KOPT-K1 (cell line): ENCODE results near the gene UHRF2.
"Not testable (repeated sequence)": the region's sequence is repeated elsewhere in the genome, so short reads cannot be mapped to it uniquely, and the experiment has no call there.

Experiments used
- H3K27ac ChIP-seq: fragments of 200-600 bp; sonication (generic); 2 replicates; pipeline ENCODE4 v1.5.1; 2016; ENCODE audit warnings: antibody characterized with exemption, mild to moderate bottlenecking, low read depth, low read length; ENCODE audit not compliant: poor library complexity, severe bottlenecking
- H3K36me3 ChIP-seq: fragments of 200-600 bp; sonication (generic); 2 replicates; pipeline ENCODE4 v1.5.1; 2017; ENCODE audit warnings: antibody characterized with exemption, mild to moderate bottlenecking, low read length, moderate library complexity; ENCODE audit not compliant: insufficient read depth
- H3K9me3 ChIP-seq: fragments of 200-600 bp; sonication (generic); 2 replicates; pipeline ENCODE4 v1.5.1; 2017; ENCODE audit warnings: antibody characterized with exemption, low read length, mild to moderate bottlenecking; ENCODE audit not compliant: insufficient read depth, poor library complexity, severe bottlenecking

The UHRF2 gene

DNA sequence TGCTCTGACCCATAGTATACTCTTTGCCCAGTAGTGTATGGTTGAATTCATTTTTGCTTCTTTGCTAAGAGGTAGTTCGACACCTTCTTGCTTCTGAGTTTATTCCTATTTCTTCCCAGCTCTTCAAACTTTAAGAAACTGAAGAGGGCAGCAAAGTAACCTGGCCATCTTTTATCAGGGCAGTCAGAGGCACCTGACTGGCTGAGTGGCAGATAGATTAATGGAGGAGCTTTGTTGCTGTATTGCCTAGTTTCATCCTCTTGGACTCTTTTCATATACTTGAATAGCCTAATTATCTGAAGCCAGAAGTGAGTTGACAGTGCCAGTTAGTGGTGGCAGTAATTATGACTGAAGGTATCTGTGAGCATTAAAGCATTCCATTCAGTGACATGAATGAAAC, 82.5 kb downstream of the UHRF2 start:
- Histone ChIP-seq H3K9me3 (no peaks in the 10 kb centered on the region), H3K27ac (no peak overlapping the region), H3K36me3 (peaks cover 97% of the 10 kb centered on the region)

DNA sequence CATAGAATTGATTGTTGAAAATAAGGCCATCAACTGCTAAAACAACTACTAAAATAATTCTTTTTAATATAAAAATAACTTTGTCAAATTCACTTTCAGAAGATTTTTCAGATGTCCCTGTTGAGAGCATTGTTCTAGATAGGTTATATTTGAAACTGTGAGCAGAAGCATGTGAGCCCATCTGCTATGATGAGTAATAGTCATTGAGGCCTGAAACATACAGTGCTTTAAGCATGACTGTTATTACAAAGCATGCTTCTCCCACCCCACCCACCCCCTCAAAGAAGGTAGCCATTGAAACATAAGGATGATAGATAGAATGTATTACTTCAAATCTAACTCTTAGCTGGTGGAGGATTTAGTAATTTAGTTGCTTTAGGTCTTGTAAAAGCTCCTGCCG, 86.0 kb downstream of the UHRF2 start:
- Histone ChIP-seq H3K36me3 (peaks cover 97% of the 10 kb centered on the region), H3K9me3 (no peaks in the 10 kb centered on the region), H3K27ac (no peak overlapping the region)

DNA sequence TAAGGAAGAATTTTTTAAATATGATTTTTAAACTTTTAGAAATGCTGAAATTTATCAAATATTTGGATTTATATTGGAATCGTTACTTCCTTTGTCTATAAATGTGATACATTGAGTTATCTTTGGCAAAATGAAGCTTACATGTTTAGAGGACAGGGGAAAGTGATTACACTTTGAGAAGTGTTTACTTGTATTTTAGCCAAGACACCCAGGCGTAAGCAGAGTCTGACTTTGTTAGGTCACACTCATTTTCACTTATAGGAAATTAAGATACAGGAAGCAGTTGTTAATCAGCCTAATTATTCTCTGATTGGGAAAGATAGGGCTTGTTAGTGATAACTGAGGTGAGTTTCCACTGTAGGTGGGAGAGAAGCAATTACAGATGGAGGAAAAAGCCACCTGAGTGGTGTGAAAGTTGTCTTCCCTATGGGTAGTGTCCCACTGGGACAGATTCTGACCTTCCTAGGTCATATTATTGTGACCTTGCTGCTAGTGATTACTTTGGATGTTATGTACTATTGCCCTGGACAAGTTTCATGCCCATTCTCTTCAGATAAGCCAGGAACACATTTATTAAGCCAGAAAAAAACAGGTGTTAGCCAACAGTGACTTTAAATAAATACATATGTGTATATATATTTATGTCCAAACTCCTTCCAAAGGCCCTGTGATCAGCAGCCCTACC, 88.7 kb downstream of the UHRF2 start:
- Histone ChIP-seq H3K27ac (no peak overlapping the region), H3K36me3 (peaks cover 98% of the 10 kb centered on the region), H3K9me3 (no peaks in the 10 kb centered on the region)

DNA sequence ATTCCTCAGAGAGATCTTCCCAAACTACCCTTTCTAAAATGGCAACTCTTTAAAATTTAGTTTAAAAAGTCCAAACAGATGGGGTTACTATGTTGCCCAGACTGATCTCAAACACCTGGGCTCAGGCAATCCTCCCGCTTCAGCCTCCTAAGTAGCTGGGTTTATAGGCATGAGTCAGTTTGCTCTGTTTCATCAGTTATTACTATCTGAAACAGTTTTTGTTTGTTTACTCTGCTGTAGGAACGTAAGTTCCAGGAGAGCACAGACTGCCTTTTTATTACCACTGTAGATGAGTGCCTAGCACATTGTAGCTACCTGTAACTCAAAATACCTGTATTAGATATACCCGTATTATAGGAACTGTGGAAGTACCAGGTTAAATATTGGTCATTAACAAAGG, 89.4 kb downstream of the UHRF2 start:
- no peaks in the 10 kb centered on the region for H3K9me3 ChIP-seq
- H3K27ac ChIP-seq = no peak overlapping the region
- H3K36me3 ChIP-seq = peaks cover 98% of the 10 kb centered on the region

DNA sequence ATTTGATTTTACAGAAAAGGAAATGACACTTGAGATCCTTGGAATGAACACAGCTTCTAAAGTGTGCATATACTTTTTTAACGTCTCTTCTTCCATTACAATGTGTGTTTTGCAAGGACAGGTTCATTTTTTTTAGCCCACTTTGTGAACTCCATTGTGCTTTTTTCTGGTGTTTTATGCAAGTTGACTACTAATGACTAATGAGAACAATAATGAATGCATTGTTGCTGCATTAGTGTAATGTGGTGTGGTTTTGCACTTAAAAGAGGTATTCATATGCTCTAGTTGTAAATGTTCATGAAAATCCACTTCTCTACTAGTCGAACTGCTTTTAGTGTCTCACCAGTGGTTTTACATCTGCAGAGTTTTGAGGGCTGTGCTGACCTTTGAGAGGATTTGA, 93.6 kb downstream of the UHRF2 start:
- Histone ChIP-seq H3K36me3 (peaks cover 96% of the 10 kb centered on the region), H3K9me3 (no peaks in the 10 kb centered on the region), H3K27ac (no peak overlapping the region)

DNA sequence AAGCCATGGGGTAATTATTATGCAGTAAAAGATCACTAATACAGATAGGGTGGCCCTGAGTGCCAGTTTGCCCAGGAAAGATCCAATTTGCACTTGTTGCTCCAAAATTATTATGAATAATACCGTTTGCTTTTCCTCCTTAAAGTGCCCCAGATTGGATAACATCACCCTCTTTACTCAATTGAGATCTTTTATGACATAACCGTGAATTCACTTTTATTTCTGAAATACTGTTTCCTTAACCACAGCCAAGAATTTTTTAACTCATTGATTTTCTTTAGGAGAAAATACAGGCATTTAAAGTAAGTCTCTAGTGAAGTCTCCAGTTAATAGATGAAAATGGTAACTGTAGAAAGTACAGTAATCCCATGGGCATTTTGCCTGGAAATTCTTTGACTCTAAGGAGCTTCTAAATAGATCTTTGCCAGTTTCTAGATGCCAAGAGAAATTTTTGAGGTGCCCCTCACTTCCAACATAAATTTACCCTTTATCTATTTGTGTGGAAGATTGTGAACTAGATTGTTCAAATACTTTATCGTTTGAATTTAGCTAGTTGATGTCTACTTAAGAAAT, 99.2 kb downstream of the UHRF2 start:
- Histone ChIP-seq H3K36me3 (peaks cover 62% of the 10 kb centered on the region), H3K27ac (no peak overlapping the region), H3K9me3 (no peaks in the 10 kb centered on the region)

DNA sequence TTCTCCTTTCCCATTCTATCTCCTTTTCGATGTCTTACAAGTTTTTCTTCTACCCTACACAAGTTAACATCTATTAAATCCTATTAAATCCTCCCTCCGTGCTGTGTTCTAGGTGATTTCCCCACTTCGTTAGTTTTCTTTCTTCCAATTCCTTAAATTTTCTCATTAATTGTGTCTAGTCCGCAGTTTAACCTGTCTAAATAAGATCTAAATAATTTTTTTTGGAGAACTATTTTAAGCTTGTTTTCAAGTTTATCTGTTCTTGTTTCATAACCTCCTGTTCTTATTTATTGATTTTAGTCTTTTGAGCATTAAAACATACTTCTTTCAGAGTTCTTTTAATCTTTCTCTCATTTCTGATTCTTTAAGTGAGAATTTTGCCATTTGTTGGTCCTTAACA, 109.3 kb downstream of the UHRF2 start:
- peaks cover 23% of the 10 kb centered on the region for H3K36me3 ChIP-seq
- H3K27ac ChIP-seq = no peak overlapping the region
- H3K9me3 ChIP-seq = no peaks in the 10 kb centered on the region

DNA sequence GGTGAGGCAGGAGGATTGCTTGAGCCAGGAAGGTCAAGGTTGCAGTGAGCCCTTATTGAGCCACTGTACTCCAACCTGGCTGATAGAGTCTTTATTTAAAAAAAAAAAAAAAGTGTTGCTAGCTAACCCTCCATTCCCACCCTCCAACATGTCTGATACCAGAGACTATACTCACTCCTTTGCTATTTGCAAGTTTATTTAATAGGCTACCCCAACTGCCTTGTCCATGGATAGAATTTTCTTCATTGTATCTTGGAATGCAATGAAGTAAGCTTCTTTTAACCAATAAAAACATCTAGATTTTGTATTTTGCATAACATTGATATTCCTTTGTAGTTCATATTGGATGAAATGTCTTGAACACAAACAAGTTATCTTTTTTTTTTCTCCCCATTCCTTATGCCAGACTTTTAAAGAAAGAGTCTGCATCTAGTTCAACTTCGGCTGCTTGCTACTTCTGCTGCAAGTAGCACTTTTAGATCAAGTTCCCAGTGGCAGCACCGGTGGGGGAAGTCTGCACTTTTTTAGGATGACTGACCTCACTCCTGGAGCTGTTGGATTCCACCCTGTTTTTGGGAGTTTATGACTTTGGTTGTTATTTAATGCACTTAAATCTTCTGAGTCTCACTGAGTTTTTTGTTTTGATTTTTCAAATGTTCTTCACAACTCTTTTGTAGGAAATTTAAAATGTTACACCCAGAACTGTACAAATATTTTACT, 112.5 kb downstream of the UHRF2 start:
- H3K9me3 ChIP-seq = no peaks in the 10 kb centered on the region
- 0 out of 2 replicates have a peak, but pooled peaks cover 11% of the 10 kb centered on the region for H3K36me3 ChIP-seq
- H3K27ac ChIP-seq = no peak overlapping the region

DNA sequence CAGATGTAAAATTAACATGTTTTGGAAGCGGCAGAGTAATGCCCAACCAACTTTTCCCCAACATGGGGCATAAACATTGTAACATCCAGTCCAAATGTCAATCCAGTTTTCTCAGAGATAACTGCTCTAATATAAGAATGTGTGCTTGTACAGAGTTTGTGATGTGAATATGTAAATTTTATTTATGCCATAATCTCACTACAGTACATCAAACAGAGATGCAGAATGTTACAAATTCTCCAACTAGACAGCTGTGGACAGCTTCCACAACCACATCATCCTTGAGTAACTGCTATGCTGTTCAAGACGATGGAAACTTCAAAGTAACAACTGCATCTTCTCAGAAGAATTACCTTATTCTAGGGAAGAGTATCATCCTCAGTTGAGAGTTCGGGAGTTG, 122.6 kb downstream of the UHRF2 start:
- H3K27ac ChIP-seq = no peak overlapping the region
- H3K9me3 ChIP-seq = no peaks in the 10 kb centered on the region
- H3K36me3 ChIP-seq = no peaks in the 10 kb centered on the region

DNA sequence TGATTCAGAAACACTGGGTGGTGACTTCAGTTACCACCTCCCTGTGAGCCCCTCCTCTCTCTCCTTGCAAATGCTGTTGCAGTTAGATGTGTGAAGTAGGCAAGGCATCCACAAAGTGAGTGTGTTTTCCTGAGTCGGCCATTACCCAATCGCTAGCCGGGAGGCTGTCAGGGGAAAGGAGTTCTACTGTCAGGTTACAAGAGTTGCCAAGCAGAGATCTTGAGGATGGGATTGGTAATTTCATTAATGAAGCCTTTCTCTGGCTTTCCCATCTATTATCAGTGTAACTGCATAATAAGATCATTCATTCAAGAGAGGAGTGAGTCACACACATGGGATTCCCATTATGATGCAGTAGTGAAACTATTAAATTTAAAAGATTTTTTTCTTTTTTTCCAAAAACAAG, 125.7 kb downstream of the UHRF2 start:
- no peaks in the 10 kb centered on the region for H3K9me3 ChIP-seq
- H3K36me3 ChIP-seq = no peaks in the 10 kb centered on the region
- no peak overlapping the region for H3K27ac ChIP-seq

DNA sequence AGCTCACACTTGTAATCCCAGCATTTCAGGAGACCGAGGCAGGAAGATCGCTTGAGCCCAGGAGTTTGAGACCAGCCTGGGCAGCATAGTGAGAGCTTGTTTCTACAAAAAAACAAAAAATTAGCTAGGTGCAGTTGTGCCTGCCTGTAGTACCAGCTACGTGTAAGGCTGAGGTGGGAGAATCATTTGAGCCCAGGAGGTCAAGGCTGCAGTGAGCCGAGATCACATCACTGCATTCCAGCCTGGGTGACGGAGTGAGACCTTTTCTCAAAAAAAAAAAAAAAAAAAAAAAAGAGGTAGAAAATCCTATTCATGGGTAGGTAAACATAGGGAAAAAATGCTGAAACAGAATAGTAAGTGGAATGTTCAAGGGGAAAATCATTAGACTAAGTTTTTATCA, 129.6 kb downstream of the UHRF2 start:
- not testable (repeated sequence) for H3K36me3 ChIP-seq, H3K9me3 ChIP-seq, H3K27ac ChIP-seq

DNA sequence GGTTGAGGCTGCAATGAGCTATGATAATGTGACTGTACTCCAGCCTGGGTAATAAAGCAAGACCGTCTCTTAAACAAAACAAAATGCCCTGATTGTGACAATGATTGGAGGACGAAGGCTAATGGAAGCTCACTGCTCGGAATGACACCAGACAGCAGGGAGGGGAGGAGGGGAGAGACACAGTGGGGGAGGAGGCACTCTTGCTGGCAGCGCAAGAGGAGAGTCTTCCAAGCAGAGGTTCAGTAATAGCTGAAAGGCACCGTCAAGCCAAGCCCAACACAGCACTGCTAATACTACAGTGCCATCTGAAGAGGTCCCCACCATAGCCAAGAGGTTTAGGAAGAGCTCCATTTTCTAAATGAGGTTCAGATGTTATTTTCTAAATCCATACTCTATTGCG, 130.2 kb downstream of the UHRF2 start:
- Histone ChIP-seq H3K36me3 (no peaks in the 10 kb centered on the region), H3K9me3 (no peaks in the 10 kb centered on the region), H3K27ac (no peak overlapping the region)

DNA sequence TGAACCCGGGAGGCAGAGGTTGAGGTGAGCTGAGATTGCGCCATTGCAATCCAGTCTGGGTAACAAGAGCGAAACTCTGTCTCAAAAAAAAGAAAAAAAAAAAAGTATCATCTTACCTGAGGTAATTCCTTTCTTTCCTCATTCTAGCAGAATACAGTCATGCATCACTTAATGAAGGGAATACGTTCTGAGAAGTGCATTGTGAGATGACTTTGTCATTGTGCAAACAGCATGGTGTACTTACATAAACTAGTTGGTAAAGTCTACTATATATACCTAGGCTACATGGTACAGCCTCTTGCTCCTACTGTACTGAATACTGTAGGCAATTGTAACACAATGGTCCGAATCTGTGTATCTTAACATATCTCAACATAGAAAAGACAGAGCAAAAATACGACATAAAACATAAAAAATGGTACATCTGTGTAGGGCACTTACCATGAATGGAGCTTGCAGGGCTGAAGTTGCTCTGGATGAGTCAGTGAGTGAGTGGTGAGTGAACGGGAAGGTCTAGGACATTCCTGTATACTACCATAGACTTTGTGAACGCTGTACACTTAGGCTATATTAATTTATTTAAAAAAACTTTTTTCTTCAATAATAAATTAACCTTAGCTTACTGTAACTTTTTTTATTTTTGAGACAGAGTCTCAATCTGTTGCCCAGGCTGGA, 132.2 kb downstream of the UHRF2 start:
- Histone ChIP-seq H3K27ac (no peak overlapping the region), H3K9me3 (no peaks in the 10 kb centered on the region), H3K36me3 (no peaks in the 10 kb centered on the region)

DNA sequence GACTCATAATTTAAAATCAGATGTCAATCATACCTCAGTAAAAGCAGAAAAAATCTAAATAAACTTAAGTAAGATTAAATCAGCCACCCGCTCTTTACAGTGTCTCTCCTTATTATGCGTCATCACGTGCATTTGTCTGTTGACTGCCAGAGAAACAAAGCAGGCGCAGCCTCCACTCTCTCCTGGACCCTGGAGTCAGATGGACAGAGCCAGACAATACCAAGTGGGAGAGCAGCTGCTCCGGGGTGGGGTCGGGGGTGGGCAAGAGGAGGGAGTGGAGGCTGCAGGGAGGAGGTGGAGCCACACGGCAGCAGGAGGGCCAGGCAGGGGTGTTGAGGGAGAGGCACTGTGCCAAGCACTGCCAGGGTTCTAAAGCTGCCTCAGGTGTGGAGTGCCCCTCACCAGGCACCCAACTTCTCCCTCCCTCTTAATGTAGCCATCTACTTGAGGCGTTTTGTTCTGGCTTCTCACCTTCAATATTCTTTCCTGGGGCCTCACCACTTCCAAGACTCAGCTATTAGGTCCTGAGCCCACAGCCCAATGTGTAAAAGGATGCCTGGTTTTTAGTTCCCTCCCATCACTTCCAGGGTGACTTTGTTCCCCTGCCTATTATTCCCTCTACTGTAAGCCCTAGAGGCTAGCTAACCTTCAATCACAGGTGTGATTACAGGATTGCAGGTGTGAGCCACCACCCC, 136.3 kb downstream of the UHRF2 start:
- H3K27ac ChIP-seq = no peak overlapping the region
- no peaks in the 10 kb centered on the region for H3K9me3 ChIP-seq
- no peaks in the 10 kb centered on the region for H3K36me3 ChIP-seq

DNA sequence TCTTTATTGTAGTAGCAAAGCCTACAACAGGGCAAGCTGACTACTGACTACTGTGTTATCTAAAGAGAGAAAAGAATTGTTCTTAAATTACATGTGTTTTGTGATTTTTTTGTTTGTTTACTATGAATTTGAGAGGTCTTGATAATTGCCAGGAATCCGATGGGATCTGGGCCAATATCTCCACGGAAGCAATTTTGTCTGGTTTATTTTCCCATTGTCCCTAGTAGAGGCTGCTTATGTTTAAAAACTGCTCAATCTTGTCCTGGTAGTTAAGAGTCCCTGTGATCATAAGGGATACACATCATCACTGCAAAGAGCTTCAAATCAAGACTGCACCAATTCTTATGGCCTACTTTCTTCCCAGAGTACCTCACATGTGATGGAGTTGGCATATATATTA, 138.1 kb downstream of the UHRF2 start:
- Histone ChIP-seq H3K27ac (no peak overlapping the region), H3K36me3 (no peaks in the 10 kb centered on the region), H3K9me3 (no peaks in the 10 kb centered on the region)
